Osteoblast (primary cell): ENCODE measurements around the gene MAPK8IP3. TPM values are rescaled to one million over a fixed set of nuclear protein-coding genes. Genes with fewer than 3 reads are reported as not detected.
A peak's percentile ranks its signal among the peaks of the same experiment; 100 is the strongest.

Experiments used
- DNase-seq: peaks from one replicate; pipeline ENCODE4 v3.0.0; 2011; ENCODE audit warnings: low spot score, mixed read lengths; ENCODE audit not compliant: insufficient read length; ENCODE audit errors: missing footprints
- H2AFZ ChIP-seq: 2 replicates; pipeline ENCODE4 v1.6.0; 2011; ENCODE audit warnings: mild to moderate bottlenecking, low read length
- H3K27ac ChIP-seq: 2 replicates; pipeline ENCODE4 v1.5.1; 2011; ENCODE audit warnings: mild to moderate bottlenecking, low read depth, low read length, moderate library complexity
- H3K27me3 ChIP-seq: 2 replicates; pipeline ENCODE4 v1.6.0; 2012; ENCODE audit warnings: mild to moderate bottlenecking, control low read depth, inconsistent platforms, low read length, moderate library complexity; ENCODE audit not compliant: insufficient read depth
- H3K36me3 ChIP-seq: 2 replicates; pipeline ENCODE4 v1.5.1; 2011; ENCODE audit warnings: mild to moderate bottlenecking, low read length, control low read depth, moderate library complexity; ENCODE audit not compliant: insufficient read depth
- H3K4me1 ChIP-seq: 2 replicates; pipeline ENCODE4 v1.5.1; 2011; ENCODE audit warnings: mild to moderate bottlenecking, low read length, control low read depth, moderate library complexity; ENCODE audit not compliant: insufficient read depth
- H3K4me2 ChIP-seq: 2 replicates; pipeline ENCODE4 v1.6.0; 2011; ENCODE audit warnings: mild to moderate bottlenecking, low read length; ENCODE audit not compliant: insufficient read depth
- H3K4me3 ChIP-seq: fragments of 200-600 bp; sonication (generic); 3 replicates; pipeline ENCODE4 v1.5.1; 2012; ENCODE audit warnings: mild to moderate bottlenecking, low read length, inconsistent platforms; ENCODE audit not compliant: insufficient read depth
- H3K79me2 ChIP-seq: 2 replicates; pipeline ENCODE4 v1.6.0; 2012; ENCODE audit warnings: mild to moderate bottlenecking, low read length, control low read depth, inconsistent platforms; ENCODE audit not compliant: insufficient read depth
- H3K9me3 ChIP-seq: 2 replicates; pipeline ENCODE4 v1.5.1; 2011; ENCODE audit warnings: low read depth, low read length, control low read depth
- H4K20me1 ChIP-seq: 2 replicates; pipeline ENCODE4 v1.6.0; 2012; ENCODE audit warnings: mild to moderate bottlenecking, low read length, control low read depth; ENCODE audit not compliant: insufficient read depth
- CTCF ChIP-seq: IDR thresholded peaks from 2 replicates; pipeline ENCODE4 v1.5.1; 2011; ENCODE audit warnings: mild to moderate bottlenecking, low read depth, low read length, moderate library complexity; ENCODE audit errors: extremely low read depth
- total RNA-seq: library from RNA; depleted of rRNA; stranded (reverse); fragments of >200 nt; gene quantifications from 2 replicates; pipeline ENCODE4 v1.2.3, GENCODE V29; 2012

MAPK8IP3 gene
- total RNA-seq = 64.1 and 71.0 TPM in 2 replicates

GRCh38 chr16:1705688-1706385, at the start of gene MAPK8IP3:
TSS of gene MAPK8IP3 (plus strand) at chr16:1706195. CDS start at chr16:1706340, 145 bp downstream.
- Histone ChIP-seq H3K36me3 (peaks cover 20% of the 10 kb centered on the region), H3K4me2 (peak within 1 kb of the TSS; percentile 91), H4K20me1 (peaks cover 36% of the 10 kb centered on the region), H2AFZ (peak within 1 kb of the TSS; percentile 96), H3K4me1 (peaks cover 26% of the 10 kb centered on the region), H3K9me3 (no peaks in the 10 kb centered on the region), H3K79me2 (peaks cover 50% of the 10 kb centered on the region), H3K4me3 (peak within 1 kb of the TSS; percentile 97), H3K27ac (peak within 1 kb of the TSS; percentile 90), H3K27me3 (no peaks in the 10 kb centered on the region)
- DNase-seq = peak; percentile 99
- peak; percentile 68 for TF ChIP-seq CTCF

GRCh38 chr16:1656808-1657617, 49.0 kb upstream of the MAPK8IP3 start:
- TF ChIP-seq CTCF = no peak

GRCh38 chr16:1657841-1658240, 48.2 kb upstream of the MAPK8IP3 start:
- Histone ChIP-seq H3K79me2 (no peaks in the 10 kb centered on the region), H3K4me3 (no peak overlapping the region), H4K20me1 (peaks cover 3% of the 10 kb centered on the region), H3K27me3 (no peaks in the 10 kb centered on the region), H3K27ac (no peak overlapping the region), H3K9me3 (no peaks in the 10 kb centered on the region), H2AFZ (no peak overlapping the region), H3K36me3 (peaks cover 51% of the 10 kb centered on the region), H3K4me2 (no peak overlapping the region), H3K4me1 (no peaks in the 10 kb centered on the region)
- no peak for TF ChIP-seq CTCF
- peak; percentile 47 for DNase-seq

More at GRCh38 chr16:1656808-1657617, 49.0 kb upstream of the MAPK8IP3 start:
- Histone ChIP-seq H3K4me2 (no peak overlapping the region), H2AFZ (no peak overlapping the region), H3K79me2 (no peaks in the 10 kb centered on the region), H3K4me3 (no peak overlapping the region), H3K36me3 (peaks cover 51% of the 10 kb centered on the region), H3K9me3 (no peaks in the 10 kb centered on the region), H4K20me1 (peaks cover 6% of the 10 kb centered on the region), H3K27me3 (no peaks in the 10 kb centered on the region), H3K27ac (no peak overlapping the region), H3K4me1 (no peaks in the 10 kb centered on the region)
- peak; percentile 72 for DNase-seq

GRCh38 chr16:1659031-1659430, 47.0 kb upstream of the MAPK8IP3 start:
- no peaks in the 10 kb centered on the region for H3K9me3 ChIP-seq

More at GRCh38 chr16:1659031-1659430, 47.0 kb upstream of the MAPK8IP3 start:
- H2AFZ ChIP-seq = no peak overlapping the region
- no peak overlapping the region for H3K27ac ChIP-seq
- H3K4me1 ChIP-seq = no peaks in the 10 kb centered on the region
- TF ChIP-seq CTCF = no peak
- H4K20me1 ChIP-seq = peaks cover 3% of the 10 kb centered on the region
- H3K27me3 ChIP-seq = no peaks in the 10 kb centered on the region
- H3K4me3 ChIP-seq = no peak overlapping the region
- H3K36me3 ChIP-seq = peaks cover 57% of the 10 kb centered on the region
- peak; percentile 74 for DNase-seq
- H3K4me2 ChIP-seq = no peak overlapping the region
- H3K79me2 ChIP-seq = no peaks in the 10 kb centered on the region
